K562 (cell line): ENCODE measurements around the gene CDAN1. TPM values are rescaled to one million over a fixed set of nuclear protein-coding genes. Genes with fewer than 3 reads are reported as not detected.
A peak's percentile ranks its signal among the peaks of the same experiment; 100 is the strongest.

Source experiments
- CAMTA2 ChIP-seq: fragments of 250-450 bp; sonication (Bioruptor Pico); conservative IDR thresholded peaks from 2 replicates; pipeline ENCODE4 v1.5.1; 2022
- CHD2 ChIP-seq: IDR thresholded peaks from 2 replicates; pipeline ENCODE4 v1.6.1; 2011; ENCODE audit warnings: low read depth, low read length
- MAZ ChIP-seq, 2 experiments: fragments of 450-650 bp in 1 of 2; sonication (generic) in 1 of 2; formaldehyde crosslinking; IDR thresholded peaks in 1 of 2; conservative IDR thresholded peaks in 1 of 2; 2 replicates each; pipeline versions ENCODE4 v1.4.0 to v1.5.0; 2020; ENCODE audit warnings: mild to moderate bottlenecking in 1 of 2, missing genetic modification reagents in 1 of 2
- MCM7 ChIP-seq, 2 experiments: fragments of 450-650 bp; IDR thresholded peaks; 2 replicates each; pipeline ENCODE4 v1.6.1; 2016 to 2018
- PCBP1 ChIP-seq: fragments of 200-400 bp; formaldehyde crosslinking; IDR thresholded peaks from 2 replicates; pipeline ENCODE4 v1.6.1; 2018; ENCODE audit warnings: mild to moderate bottlenecking, low read depth, low read length; ENCODE audit not compliant: poor library complexity, severe bottlenecking
- PTTG1 ChIP-seq: fragments of 450-650 bp; IDR thresholded peaks from 2 replicates; pipeline ENCODE4 v1.6.1; 2016; ENCODE audit warnings: low read depth, mild to moderate bottlenecking, missing genetic modification characterization, missing compliant biosample characterization
- ZNF175 ChIP-seq: fragments of 200-800 bp; sonication (Bioruptor generic); IDR thresholded peaks from 2 replicates; pipeline ENCODE4 v1.6.1; 2016; ENCODE audit warnings: low read depth, mild to moderate bottlenecking, missing genetic modification characterization, missing compliant biosample characterization
- polyA plus RNA-seq, 8 experiments: library from polyadenylated mRNA; depleted of rRNA in 4 of 8; stranded (reverse) in 5 of 8; unstranded in 3 of 8; fragments of >200 nt; fragmentation: Nextera tagmentation in 2 of 8; fragmentation: Illumina TruSeq in 1 of 8; extraction: Ambion mirVana in 2 of 8; extraction: Trizol in 1 of 8; gene quantifications; 2 replicates each; pipeline versions ENCODE4 v1.2.1 to v1.2.3, GENCODE V29; 2011 to 2014; ENCODE audit warnings: inconsistent platforms in 1 of 8, missing spikeins in 1 of 8
- total RNA-seq, 7 experiments: library from RNA; depleted of rRNA in 6 of 7; stranded (reverse); fragments of >200 nt in 6 of 7; fragmentation: Illumina TruSeq in 2 of 7; extraction: Trizol in 2 of 7; gene quantifications; 2 replicates each; pipeline versions ENCODE4 v1.2.1 to v1.2.3, GENCODE V29; 2011 to 2021; ENCODE audit warnings: low replicate concordance in 1 of 7
- TF ChIP-seq, protein P1 (sequence below): fragments of 250-450 bp; sonication (Bioruptor Pico); IDR thresholded peaks from 2 replicates; pipeline ENCODE4 v1.4.0; 2020
- TF ChIP-seq, protein P2 (sequence below): fragments of 250-450 bp; sonication (Bioruptor Pico); IDR thresholded peaks from 2 replicates; pipeline ENCODE4 v1.8.0; 2022; ENCODE audit warnings: moderate library complexity, mild to moderate bottlenecking, inconsistent platforms
- TF ChIP-seq, protein P3 (sequence below), 3 experiments: fragments of 200-800 bp in 1 of 3; sonication (Bioruptor generic) in 1 of 3; sonication (generic) in 1 of 3; formaldehyde crosslinking in 1 of 3; IDR thresholded peaks; 2 replicates each; pipeline versions ENCODE4 v1.6.1 to v1.8.0; 2016 to 2022; ENCODE audit warnings: mild to moderate bottlenecking in 2 of 3, missing compliant biosample characterization in 2 of 3, missing genetic modification characterization in 2 of 3, missing genetic modification reagents in 1 of 3
- TF ChIP-seq, protein P4 (sequence below): IDR thresholded peaks from 2 replicates; pipeline ENCODE4 v1.6.1; 2014; ENCODE audit warnings: antibody characterized with exemption
- TF ChIP-seq, protein P5 (sequence below): fragments of 450-650 bp; IDR thresholded peaks from 2 replicates; pipeline ENCODE4 v1.6.1; 2018; ENCODE audit not compliant: partially characterized antibody

Gene CDAN1
- total and polyA plus RNA-seq, 9 of the 15 experiments (the other 6 are each of a cell fraction or from before 2014, with no cell fraction given): 1.6 to 34.4 (median 13.8) TPM

DNA sequence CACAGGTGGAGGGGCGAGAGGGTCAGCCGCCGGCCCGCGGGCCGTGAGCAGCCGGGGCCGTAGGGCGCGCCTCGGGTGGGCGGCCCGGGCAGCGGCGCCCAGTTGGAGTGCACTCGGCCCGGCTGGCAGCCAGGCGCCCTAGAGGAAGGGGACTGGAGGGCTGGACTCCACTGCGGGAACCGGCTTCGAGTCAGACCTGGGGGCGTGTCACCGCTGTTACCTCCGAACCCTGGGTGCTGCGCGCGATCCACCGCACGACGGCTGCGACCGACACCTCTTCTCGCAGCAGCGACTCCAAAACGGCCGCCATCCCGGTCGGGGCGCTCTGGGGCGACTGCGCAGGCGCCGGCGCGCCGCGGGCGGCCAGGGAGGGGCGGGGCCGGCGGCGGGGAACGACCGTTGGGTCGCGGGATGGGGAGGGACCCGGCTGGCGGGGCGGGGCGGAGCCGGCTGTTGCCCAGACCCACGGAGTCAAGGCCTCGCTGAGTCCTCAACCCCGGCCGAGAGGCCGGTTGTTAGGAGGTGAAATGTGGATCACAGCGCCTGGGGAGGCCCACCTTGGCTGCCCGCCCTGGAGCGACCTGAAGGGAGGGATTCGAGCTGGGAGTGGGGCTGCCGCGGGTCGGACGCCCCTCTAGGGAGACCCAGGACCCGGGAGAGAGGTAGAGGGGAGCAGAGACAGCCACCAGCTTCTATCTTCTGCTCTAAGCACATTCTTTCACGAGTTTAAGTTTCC is at the start of gene CDAN1 (continued):
- TF ChIP-seq, protein P1, sequence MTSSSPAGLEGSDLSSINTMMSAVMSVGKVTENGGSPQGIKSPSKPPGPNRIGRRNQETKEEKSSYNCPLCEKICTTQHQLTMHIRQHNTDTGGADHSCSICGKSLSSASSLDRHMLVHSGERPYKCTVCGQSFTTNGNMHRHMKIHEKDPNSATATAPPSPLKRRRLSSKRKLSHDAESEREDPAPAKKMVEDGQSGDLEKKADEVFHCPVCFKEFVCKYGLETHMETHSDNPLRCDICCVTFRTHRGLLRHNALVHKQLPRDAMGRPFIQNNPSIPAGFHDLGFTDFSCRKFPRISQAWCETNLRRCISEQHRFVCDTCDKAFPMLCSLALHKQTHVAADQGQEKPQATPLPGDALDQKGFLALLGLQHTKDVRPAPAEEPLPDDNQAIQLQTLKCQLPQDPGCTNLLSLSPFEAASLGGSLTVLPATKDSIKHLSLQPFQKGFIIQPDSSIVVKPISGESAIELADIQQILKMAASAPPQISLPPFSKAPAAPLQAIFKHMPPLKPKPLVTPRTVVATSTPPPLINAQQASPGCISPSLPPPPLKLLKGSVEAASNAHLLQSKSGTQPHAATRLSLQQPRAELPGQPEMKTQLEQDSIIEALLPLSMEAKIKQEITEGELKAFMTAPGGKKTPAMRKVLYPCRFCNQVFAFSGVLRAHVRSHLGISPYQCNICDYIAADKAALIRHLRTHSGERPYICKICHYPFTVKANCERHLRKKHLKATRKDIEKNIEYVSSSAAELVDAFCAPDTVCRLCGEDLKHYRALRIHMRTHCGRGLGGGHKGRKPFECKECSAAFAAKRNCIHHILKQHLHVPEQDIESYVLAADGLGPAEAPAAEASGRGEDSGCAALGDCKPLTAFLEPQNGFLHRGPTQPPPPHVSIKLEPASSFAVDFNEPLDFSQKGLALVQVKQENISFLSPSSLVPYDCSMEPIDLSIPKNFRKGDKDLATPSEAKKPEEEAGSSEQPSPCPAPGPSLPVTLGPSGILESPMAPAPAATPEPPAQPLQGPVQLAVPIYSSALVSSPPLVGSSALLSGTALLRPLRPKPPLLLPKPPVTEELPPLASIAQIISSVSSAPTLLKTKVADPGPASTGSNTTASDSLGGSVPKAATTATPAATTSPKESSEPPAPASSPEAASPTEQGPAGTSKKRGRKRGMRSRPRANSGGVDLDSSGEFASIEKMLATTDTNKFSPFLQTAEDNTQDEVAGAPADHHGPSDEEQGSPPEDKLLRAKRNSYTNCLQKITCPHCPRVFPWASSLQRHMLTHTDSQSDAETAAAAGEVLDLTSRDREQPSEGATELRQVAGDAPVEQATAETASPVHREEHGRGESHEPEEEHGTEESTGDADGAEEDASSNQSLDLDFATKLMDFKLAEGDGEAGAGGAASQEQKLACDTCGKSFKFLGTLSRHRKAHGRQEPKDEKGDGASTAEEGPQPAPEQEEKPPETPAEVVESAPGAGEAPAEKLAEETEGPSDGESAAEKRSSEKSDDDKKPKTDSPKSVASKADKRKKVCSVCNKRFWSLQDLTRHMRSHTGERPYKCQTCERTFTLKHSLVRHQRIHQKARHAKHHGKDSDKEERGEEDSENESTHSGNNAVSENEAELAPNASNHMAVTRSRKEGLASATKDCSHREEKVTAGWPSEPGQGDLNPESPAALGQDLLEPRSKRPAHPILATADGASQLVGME: no peak
- TF ChIP-seq, protein P2, sequence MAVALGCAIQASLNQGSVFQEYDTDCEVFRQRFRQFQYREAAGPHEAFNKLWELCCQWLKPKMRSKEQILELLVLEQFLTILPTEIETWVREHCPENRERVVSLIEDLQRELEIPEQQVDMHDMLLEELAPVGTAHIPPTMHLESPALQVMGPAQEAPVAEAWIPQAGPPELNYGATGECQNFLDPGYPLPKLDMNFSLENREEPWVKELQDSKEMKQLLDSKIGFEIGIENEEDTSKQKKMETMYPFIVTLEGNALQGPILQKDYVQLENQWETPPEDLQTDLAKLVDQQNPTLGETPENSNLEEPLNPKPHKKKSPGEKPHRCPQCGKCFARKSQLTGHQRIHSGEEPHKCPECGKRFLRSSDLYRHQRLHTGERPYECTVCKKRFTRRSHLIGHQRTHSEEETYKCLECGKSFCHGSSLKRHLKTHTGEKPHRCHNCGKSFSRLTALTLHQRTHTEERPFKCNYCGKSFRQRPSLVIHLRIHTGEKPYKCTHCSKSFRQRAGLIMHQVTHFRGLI (CRISPR knock-in tag): no peak
- TF ChIP-seq, protein P3, sequence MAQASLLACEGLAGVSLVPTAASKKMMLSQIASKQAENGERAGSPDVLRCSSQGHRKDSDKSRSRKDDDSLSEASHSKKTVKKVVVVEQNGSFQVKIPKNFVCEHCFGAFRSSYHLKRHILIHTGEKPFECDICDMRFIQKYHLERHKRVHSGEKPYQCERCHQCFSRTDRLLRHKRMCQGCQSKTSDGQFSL (CRISPR knock-in tag; IDR thresholded peaks at IDR 0.05): no peak
- TF ChIP-seq, protein P3 (tag; IDR thresholded peaks at IDR 0.05): no peak
- TF ChIP-seq CHD2 (no peak), PCBP1 (no peak), CAMTA2 (CRISPR knock-in tag) (no peak), PTTG1 (tag) (no peak), MCM7 (IDR thresholded peaks at IDR 0.05) (no peak), ZNF175 (no peak), MAZ (CRISPR knock-in tag; conservative IDR thresholded peaks at IDR 0.05 in 1 of 2, IDR thresholded peaks at IDR 0.05 in 1 of 2) (peak; percentile 34 to 49; a peak in 3 of 4 replicates)
- TF ChIP-seq, protein P4, sequence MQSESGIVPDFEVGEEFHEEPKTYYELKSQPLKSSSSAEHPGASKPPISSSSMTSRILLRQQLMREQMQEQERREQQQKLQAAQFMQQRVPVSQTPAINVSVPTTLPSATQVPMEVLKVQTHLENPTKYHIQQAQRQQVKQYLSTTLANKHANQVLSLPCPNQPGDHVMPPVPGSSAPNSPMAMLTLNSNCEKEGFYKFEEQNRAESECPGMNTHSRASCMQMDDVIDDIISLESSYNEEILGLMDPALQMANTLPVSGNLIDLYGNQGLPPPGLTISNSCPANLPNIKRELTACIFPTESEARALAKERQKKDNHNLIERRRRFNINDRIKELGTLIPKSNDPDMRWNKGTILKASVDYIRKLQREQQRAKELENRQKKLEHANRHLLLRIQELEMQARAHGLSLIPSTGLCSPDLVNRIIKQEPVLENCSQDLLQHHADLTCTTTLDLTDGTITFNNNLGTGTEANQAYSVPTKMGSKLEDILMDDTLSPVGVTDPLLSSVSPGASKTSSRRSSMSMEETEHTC: peak; percentile 30; the same call in 1 of the 2 replicates
- TF ChIP-seq, protein P5, sequence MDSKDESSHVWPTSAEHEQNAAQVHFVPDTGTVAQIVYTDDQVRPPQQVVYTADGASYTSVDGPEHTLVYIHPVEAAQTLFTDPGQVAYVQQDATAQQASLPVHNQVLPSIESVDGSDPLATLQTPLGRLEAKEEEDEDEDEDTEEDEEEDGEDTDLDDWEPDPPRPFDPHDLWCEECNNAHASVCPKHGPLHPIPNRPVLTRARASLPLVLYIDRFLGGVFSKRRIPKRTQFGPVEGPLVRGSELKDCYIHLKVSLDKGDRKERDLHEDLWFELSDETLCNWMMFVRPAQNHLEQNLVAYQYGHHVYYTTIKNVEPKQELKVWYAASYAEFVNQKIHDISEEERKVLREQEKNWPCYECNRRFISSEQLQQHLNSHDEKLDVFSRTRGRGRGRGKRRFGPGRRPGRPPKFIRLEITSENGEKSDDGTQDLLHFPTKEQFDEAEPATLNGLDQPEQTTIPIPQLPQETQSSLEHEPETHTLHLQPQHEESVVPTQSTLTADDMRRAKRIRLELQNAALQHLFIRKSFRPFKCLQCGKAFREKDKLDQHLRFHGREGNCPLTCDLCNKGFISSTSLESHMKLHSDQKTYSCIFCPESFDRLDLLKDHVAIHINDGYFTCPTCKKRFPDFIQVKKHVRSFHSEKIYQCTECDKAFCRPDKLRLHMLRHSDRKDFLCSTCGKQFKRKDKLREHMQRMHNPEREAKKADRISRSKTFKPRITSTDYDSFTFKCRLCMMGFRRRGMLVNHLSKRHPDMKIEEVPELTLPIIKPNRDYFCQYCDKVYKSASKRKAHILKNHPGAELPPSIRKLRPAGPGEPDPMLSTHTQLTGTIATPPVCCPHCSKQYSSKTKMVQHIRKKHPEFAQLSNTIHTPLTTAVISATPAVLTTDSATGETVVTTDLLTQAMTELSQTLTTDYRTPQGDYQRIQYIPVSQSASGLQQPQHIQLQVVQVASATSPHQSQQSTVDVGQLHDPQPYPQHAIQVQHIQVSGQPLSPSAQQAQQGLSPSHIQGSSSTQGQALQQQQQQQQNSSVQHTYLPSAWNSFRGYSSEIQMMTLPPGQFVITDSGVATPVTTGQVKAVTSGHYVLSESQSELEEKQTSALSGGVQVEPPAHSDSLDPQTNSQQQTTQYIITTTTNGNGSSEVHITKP: no peak
